Liver (tissue), 9 donors: ENCODE results near the gene HOXC10. TPM values are rescaled to one million over a fixed set of nuclear protein-coding genes. Genes with fewer than 3 reads are reported as not detected.

Source experiments
- DNase-seq: peaks from one replicate; pipeline ENCODE4 v3.0.0-alpha.2; 2017; ENCODE audit warnings: low spot score
- H3K27ac ChIP-seq, 2 donors: one replicate each; pipeline ENCODE4 v1.7.0; 2013; ENCODE audit warnings: inconsistent platforms in 2 of 2, low read length in 2 of 2, control low read depth in 1 of 2, low read depth in 1 of 2, mild to moderate bottlenecking in 1 of 2
- H3K27me3 ChIP-seq, 4 donors: one replicate each; pipeline versions ENCODE4 v1.6.1 to v1.7.0; 2013; ENCODE audit warnings: low read length in 3 of 4, inconsistent platforms in 1 of 4, mild to moderate bottlenecking in 1 of 4, moderate library complexity in 1 of 4; ENCODE audit not compliant: control insufficient read depth in 4 of 4, insufficient read depth in 4 of 4
- H3K36me3 ChIP-seq, 4 donors: one replicate each; pipeline versions ENCODE4 v1.6.1 to v1.7.0; 2013; ENCODE audit warnings: low read length in 3 of 4, mild to moderate bottlenecking in 3 of 4, low read depth in 1 of 4, moderate library complexity in 1 of 4; ENCODE audit not compliant: control insufficient read depth in 4 of 4, insufficient read depth in 3 of 4
- H3K4me1 ChIP-seq, 4 donors: one replicate each; pipeline versions ENCODE4 v1.6.1 to v1.7.0; 2013; ENCODE audit warnings: low read length in 3 of 4, mild to moderate bottlenecking in 3 of 4, moderate library complexity in 1 of 4; ENCODE audit not compliant: control insufficient read depth in 4 of 4, insufficient read depth in 4 of 4
- H3K4me3 ChIP-seq, 3 donors: one replicate each; pipeline versions ENCODE4 v1.6.1 to v1.7.0; 2013; ENCODE audit warnings: low read length in 3 of 3, control low read depth in 1 of 3, low read depth in 1 of 3, mild to moderate bottlenecking in 1 of 3
- H3K9ac ChIP-seq, 2 donors: one replicate each; pipeline ENCODE4 v1.7.0; 2013; ENCODE audit warnings: low read length in 2 of 2, mild to moderate bottlenecking in 2 of 2, moderate library complexity in 2 of 2, control low read depth in 1 of 2, low read depth in 1 of 2
- H3K9me3 ChIP-seq, 4 donors: one replicate each; pipeline versions ENCODE4 v1.6.1 to v1.7.0; 2013; ENCODE audit warnings: low read length in 3 of 4; ENCODE audit not compliant: control insufficient read depth in 4 of 4
- ATF3 ChIP-seq: IDR thresholded peaks from 2 replicates; pipeline ENCODE4 v1.6.1; 2016; ENCODE audit warnings: antibody characterized with exemption
- EGR1 ChIP-seq, 2 donors: IDR thresholded peaks; 2 replicates each; pipeline ENCODE4 v1.6.1; 2016 to 2018; ENCODE audit warnings: antibody characterized with exemption in 2 of 2, low read depth in 2 of 2
- FOXA1 ChIP-seq: IDR thresholded peaks from 2 replicates; pipeline ENCODE4 v1.6.1; 2016; ENCODE audit warnings: antibody characterized with exemption
- FOXA2 ChIP-seq: IDR thresholded peaks from 2 replicates; pipeline ENCODE4 v1.6.1; 2016; ENCODE audit warnings: antibody characterized with exemption
- GABPA ChIP-seq, 2 donors: IDR thresholded peaks in 1 of 2; conservative IDR thresholded peaks in 1 of 2; 2 replicates each; pipeline ENCODE4 v1.6.1; 2016; ENCODE audit warnings: antibody characterized with exemption in 2 of 2, mild to moderate bottlenecking in 1 of 2, moderate library complexity in 1 of 2
- HNF4A ChIP-seq, 2 donors: conservative IDR thresholded peaks; 2 replicates each; pipeline ENCODE4 v1.6.1; 2016; ENCODE audit warnings: antibody characterized with exemption in 2 of 2, mild to moderate bottlenecking in 2 of 2
- JUND ChIP-seq, 2 donors: IDR thresholded peaks; 2 replicates each; pipeline ENCODE4 v1.6.1; 2016; ENCODE audit warnings: antibody characterized with exemption in 2 of 2
- MAX ChIP-seq: IDR thresholded peaks from 2 replicates; pipeline ENCODE4 v1.6.1; 2016; ENCODE audit warnings: antibody characterized with exemption
- NR2F2 ChIP-seq: IDR thresholded peaks from 2 replicates; pipeline ENCODE4 v1.6.1; 2016; ENCODE audit warnings: antibody characterized with exemption
- RAD21 ChIP-seq, 2 donors: IDR thresholded peaks; 2 replicates each; pipeline ENCODE4 v1.6.1; 2016; ENCODE audit warnings: antibody characterized with exemption in 2 of 2, mild to moderate bottlenecking in 2 of 2
- REST ChIP-seq: IDR thresholded peaks from 2 replicates; pipeline ENCODE4 v1.6.1; 2016; ENCODE audit warnings: antibody characterized with exemption, mild to moderate bottlenecking
- RXRA ChIP-seq, 2 donors: IDR thresholded peaks; 2 replicates each; pipeline ENCODE4 v1.6.1; 2017 to 2018; ENCODE audit warnings: antibody characterized with exemption in 2 of 2, mild to moderate bottlenecking in 1 of 2
- TAF1 ChIP-seq: conservative IDR thresholded peaks from 2 replicates; pipeline ENCODE4 v1.6.1; 2016; ENCODE audit warnings: antibody characterized with exemption, mild to moderate bottlenecking
- YY1 ChIP-seq: IDR thresholded peaks from 2 replicates; pipeline ENCODE4 v1.6.1; 2016; ENCODE audit warnings: antibody characterized with exemption, mild to moderate bottlenecking
- ZBTB33 ChIP-seq: IDR thresholded peaks from 2 replicates; pipeline ENCODE4 v1.6.1; 2016; ENCODE audit warnings: antibody characterized with exemption
- WGBS: extraction: QIAGEN DNeasy Blood & Tissue Kit; methylation state at CpG from one replicate; pipeline ENCODE4 v1.1.7; 2013; 5-methylcytosine and 5-hydroxymethylcytosine counted together
- polyA plus RNA-seq, 2 donors: library from polyadenylated mRNA; stranded (reverse) in 1 of 2; unstranded in 1 of 2; fragments of 200-250 nt in 1 of 2; fragments of >200 nt in 1 of 2; fragmentation: Nextera tagmentation in 1 of 2; extraction: Ambion mirVana in 1 of 2; gene quantifications; one replicate each; pipeline versions ENCODE4 v1.2.1 to v1.2.3, GENCODE V29; 2013 to 2015
- total RNA-seq, 2 donors: library from RNA; depleted of rRNA; stranded (reverse); fragments of >200 nt; gene quantifications; one replicate each; pipeline ENCODE4 v1.2.3, GENCODE V29; 2014
- donor health status: healthy.
- donor health status: healthy.
- donor health status: healthy.
- donor health status: healthy.
- donor health status: healthy.

The HOXC10 gene
- total and polyA plus RNA-seq, 4 donors = not detected

- no peak overlapping the region for H3K4me3 ChIP-seq
- peaks cover 6 to 36% (median 20%) of the 10 kb centered on the region in 4 donors for H3K27me3 ChIP-seq
- TF ChIP-seq EGR1 (IDR thresholded peaks at IDR 0.05; ENCODE audit: low read depth in 2 of 2) (no peak), HNF4A (conservative IDR thresholded peaks at IDR 0.05) (no peak), GABPA (IDR thresholded peaks at IDR 0.05 in 1 of 2, conservative IDR thresholded peaks at IDR 0.05 in 1 of 2) (no peak), YY1 (no peak), NR2F2 (no peak), MAX (no peak), ATF3 (no peak), RXRA (IDR thresholded peaks at IDR 0.05) (no peak), JUND (IDR thresholded peaks at IDR 0.05) (no peak), FOXA2 (no peak), ZBTB33 (no peak)
- H3K27ac ChIP-seq = no peak overlapping the region
- 8% methylated on average over 91 of the region's 91 CpGs for WGBS
- peaks cover 0 to 3% (median 0%) of the 10 kb centered on the region in 4 donors for H3K4me1 ChIP-seq
- no peak for DNase-seq
- no peaks in the 10 kb centered on the region for H3K9me3 ChIP-seq
- H3K9ac ChIP-seq = no peak overlapping the region
- no peaks in the 10 kb centered on the region for H3K36me3 ChIP-seq
Measured at GRCh38 chr12:53939141-53940108, 45.5 kb upstream of the HOXC10 start.

- no peaks in the 10 kb centered on the region for H3K9me3 ChIP-seq
- no peak overlapping the region for H3K9ac ChIP-seq
- H3K4me3 ChIP-seq = no peak overlapping the region
- H3K27me3 ChIP-seq = peaks cover 13 to 36% (median 21%) of the 10 kb centered on the region in 4 donors
- peaks cover 0 to under 1% (median 0%) of the 10 kb centered on the region in 4 donors for H3K4me1 ChIP-seq
- H3K27ac ChIP-seq = no peak overlapping the region
- H3K36me3 ChIP-seq = no peaks in the 10 kb centered on the region
- WGBS = 11% methylated on average over 9 of the region's 9 CpGs
- no peak for TF ChIP-seq YY1
- TF ChIP-seq FOXA1 = no peak
- no peak for TF ChIP-seq EGR1 (IDR thresholded peaks at IDR 0.05; ENCODE audit: low read depth in 2 of 2)
- DNase-seq = no peak
Measured at GRCh38 chr12:53940443-53941014, 44.4 kb upstream of the HOXC10 start.

- DNase-seq = no peak
- Histone ChIP-seq H3K4me1 (no peaks in the 10 kb centered on the region), H3K36me3 (no peaks in the 10 kb centered on the region), H3K9me3 (no peaks in the 10 kb centered on the region), H3K27ac (no peak overlapping the region), H3K9ac (no peak overlapping the region), H3K4me3 (no peak overlapping the region), H3K27me3 (peaks cover 13 to 39% (median 23%) of the 10 kb centered on the region in 4 donors)
- TF ChIP-seq FOXA1 (no peak), JUND (IDR thresholded peaks at IDR 0.05) (no peak), FOXA2 (no peak), EGR1 (IDR thresholded peaks at IDR 0.05; ENCODE audit: low read depth in 2 of 2) (no peak), ZBTB33 (no peak), RXRA (IDR thresholded peaks at IDR 0.05) (no peak), REST (no peak), ATF3 (no peak), TAF1 (no peak), RAD21 (IDR thresholded peaks at IDR 0.05) (no peak)
Measured at GRCh38 chr12:53941187-53941586, 43.8 kb upstream of the HOXC10 start.
